Right renal cortex interstitium (tissue), 3 donors: ENCODE measurements around the gene NOTO. TPM values are rescaled to one million over a fixed set of nuclear protein-coding genes. Genes with fewer than 3 reads are reported as not detected.

Source experiments
- DNase-seq, 3 donors: peaks; one replicate each; pipeline ENCODE4 v3.0.0-alpha.2; 2013; ENCODE audit warnings: low read depth in 3 of 3, low spot score in 2 of 3
- polyA plus RNA-seq, 3 donors: library from polyadenylated mRNA; unstranded; fragments of 120-200 nt; gene quantifications; one replicate each; pipeline ENCODE4 v1.2.1, GENCODE V29; 2013; ENCODE audit not compliant: insufficient read length in 3 of 3

Gene NOTO
- polyA plus RNA-seq, 3 donors = 0.04 TPM; not detected in 2

- DNase-seq = peak; percentile 98 to 99 (median 99)
Observed at GRCh38 chr2:73233154-73233931, 31.0 kb downstream of the NOTO start, which contains the start of gene PRADC1. TSS of gene PRADC1 (minus strand) at chr2:73233239. CDS start at chr2:73233160, 79 bp downstream.

GRCh38 chr2:73233932-73234832, 31.8 kb downstream of the NOTO start, which contains the start of gene CCT7:
TSS of gene CCT7 (plus strand) at chr2:73234308. CDS start at chr2:73234379, 71 bp downstream.
- DNase-seq = peak; percentile 78 to 83 (median 80)

GRCh38 chr2:73235315-73236028, 33.1 kb downstream of the NOTO start:
- no peak for DNase-seq

- no peak for DNase-seq
Observed at GRCh38 chr2:73237168-73237567, 34.8 kb downstream of the NOTO start.

DNA sequence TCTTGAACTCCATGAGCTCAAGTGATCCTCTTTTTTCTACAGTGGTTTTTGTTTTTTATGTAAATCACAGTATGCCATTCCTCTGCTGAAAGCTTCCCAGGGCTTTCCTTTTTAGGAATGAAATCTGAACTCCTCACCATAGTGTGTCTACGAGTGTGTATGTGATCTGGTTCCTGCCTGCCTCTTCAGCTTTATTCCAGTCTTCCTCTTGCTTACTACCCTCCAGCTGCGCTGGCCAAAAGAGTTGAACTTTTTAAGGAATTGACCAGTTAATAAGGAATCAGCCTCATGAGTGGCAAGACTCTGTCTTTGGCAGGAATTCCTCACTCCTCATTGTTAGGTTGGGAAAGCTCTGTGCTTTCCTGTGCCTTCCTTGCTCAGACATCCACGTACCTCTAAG, 35.8 kb downstream of the NOTO start:
- DNase-seq = no peak

- no peak for DNase-seq
Observed at GRCh38 chr2:73238976-73239375, 36.6 kb downstream of the NOTO start.

DNA sequence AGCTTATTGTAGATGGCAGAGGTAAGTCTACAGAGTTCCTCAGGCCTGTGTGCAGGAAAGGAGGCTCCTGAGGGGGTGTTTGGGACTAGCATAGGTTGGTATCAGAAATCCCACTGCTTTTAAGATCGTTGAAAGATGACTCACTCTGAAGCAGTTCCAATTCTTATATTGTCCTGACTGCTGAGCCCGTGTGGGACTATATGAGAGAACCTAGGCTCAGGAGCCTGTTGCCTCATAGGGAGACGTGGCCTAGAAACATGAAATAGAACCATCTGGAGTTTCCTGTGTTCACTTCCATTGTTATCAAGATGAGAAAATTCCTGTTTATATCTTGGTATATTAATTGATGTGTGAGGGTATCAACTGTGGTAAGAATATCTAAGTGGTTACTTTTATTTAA, 37.4 kb downstream of the NOTO start:
- no peak for DNase-seq

- DNase-seq = no peak
Observed at GRCh38 chr2:73243884-73244570, 41.7 kb downstream of the NOTO start.

DNA sequence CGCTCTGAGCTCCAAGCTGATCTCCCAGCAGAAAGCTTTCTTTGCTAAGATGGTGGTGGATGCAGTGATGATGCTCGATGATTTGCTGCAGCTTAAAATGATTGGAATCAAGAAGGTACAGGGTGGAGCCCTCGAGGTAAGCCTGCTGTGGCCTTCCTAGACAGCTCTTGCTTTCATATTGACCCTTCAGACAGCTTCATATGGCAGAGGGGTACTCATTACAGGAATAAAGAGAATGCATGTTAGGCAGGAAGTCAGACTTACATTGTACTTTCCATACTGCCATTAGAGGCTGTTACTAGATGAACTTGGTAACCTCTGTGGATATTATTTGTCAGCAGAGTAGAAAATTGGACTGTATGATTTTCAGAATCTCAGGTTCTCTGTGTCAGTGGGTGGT, 42.2 kb downstream of the NOTO start:
- no peak for DNase-seq

DNA sequence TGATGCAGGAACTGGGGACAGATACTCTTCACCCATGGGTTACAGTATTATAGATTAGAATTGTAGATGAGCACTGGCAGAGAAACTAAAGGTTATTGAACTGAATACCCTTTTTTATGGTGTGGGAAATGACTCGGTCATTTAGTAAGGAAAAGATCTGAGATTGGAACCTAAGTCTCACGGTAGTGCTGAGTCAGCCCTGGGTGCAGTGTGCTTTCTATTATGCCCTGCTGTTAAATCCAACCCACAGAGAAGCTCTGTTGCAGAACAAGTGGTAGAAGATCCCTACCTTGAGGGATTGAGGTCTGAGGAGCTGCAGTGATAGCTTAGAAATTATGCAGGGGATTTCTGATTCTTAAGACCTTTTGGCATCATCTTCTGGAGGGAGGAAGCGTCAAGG, 44.5 kb downstream of the NOTO start:
- no peak for DNase-seq

DNA sequence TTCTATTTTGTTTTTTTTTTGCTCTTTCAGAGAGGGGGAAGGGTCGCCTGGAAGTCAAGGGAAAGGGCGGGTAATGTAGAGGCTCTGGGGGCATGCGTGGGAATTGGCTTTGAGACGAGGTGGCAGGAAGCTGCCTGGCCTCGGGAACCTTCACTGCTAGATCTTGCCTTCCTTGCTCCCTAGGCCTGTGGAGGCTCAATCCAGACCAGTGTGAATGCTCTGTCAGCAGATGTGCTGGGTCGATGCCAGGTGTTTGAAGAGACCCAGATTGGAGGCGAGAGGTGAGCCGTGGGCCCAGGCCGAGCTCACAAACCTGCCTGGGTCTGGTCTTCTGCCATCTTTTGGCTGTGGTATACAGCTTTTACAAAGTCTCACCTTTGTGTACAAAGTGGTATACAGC, 47.3 kb downstream of the NOTO start:
- no peak for DNase-seq

DNA sequence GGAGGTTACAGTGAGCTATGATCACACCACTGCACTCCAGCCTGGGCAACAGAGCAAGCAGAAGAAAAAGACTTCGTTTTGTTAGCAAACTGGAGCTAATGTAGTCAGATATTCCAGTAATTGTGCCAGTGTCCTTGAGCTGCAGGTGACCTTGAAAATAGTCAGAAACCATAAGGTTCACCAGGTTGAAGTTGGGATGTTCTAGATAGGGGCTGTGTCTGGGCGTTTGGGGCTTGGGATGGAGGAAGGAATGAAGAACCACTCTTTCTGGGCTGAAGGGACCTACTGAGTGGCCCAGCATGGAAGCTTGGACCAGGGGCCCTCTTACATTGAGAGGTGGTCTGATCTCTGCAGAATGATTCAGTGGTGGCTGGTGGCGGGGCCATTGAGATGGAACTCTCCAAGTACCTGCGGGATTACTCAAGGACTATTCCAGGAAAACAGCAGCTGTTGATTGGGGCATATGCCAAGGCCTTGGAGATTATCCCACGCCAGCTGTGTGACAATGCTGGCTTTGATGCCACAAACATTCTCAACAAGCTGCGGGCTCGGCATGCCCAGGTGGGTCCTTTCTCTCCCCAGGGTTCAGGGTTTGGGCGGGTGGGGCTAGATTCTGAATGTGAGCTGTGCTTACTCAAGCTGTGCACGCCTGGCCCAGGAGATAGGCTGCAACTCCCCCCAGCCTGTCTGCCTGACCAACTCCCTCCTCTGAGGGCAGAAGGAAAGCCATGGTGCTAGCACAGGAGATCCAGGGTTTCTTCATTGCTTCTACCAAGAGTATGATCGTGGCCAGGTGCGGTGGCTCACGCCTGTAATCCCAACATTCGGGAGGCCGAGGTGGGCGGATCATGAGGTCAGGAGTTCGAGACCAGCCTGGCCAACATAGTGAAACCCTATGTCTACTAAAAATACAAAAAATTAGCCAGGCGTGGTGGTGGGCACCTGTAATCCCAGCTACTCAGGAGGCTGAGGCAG, 48.8 kb downstream of the NOTO start:
- no peak for DNase-seq

DNA sequence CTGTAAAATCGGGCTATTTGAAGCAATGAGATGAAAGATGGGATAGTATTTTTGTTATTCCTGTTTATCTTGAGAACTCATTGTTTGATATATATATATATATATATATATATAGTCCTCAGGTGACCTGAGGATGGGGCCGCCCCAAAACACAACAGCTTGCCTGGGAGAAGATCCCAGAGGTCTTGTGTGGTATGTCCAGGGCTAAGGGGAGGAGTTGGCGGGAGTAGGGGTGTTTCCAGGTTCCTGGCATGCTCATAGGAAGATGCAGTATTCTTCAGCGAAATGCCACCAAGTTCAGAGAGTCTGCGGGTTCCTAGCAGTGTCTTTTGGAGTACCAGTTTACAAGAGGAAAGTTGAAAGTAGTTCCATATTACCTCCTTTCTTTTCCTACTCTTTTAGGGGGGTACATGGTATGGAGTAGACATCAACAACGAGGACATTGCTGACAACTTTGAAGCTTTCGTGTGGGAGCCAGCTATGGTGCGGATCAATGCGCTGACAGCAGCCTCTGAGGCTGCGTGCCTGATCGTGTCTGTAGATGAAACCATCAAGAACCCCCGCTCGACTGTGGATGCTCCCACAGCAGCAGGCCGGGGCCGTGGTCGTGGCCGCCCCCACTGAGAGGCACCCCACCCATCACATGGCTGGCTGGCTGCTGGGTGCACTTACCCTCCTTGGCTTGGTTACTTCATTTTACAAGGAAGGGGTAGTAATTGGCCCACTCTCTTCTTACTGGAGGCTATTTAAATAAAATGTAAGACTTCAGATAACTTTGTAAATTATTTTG, 50.1 kb downstream of the NOTO start:
- no peak for DNase-seq

- no peak for DNase-seq
Observed at GRCh38 chr2:73253400-73253799, 51.0 kb downstream of the NOTO start.

DNA sequence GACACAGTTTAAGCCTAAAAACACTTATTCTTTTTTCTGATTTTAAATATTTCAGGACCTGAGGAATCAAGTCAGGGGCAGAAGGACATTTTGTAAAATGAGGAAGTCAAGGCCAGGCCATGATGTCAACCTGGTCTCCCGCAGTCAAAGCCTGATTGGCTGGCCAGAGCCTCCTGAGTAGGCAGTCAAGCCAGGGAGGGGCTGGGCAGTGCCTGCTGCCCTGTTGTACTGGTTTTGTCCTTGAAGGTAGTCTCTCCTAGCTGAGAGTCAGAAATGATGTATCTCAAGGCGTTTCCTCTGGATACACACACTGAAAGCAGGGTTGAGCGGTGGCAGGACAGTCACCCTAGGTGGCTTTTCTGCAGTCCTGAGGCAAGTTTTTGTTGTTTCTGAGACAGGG, 51.5 kb downstream of the NOTO start:
- no peak for DNase-seq

DNA sequence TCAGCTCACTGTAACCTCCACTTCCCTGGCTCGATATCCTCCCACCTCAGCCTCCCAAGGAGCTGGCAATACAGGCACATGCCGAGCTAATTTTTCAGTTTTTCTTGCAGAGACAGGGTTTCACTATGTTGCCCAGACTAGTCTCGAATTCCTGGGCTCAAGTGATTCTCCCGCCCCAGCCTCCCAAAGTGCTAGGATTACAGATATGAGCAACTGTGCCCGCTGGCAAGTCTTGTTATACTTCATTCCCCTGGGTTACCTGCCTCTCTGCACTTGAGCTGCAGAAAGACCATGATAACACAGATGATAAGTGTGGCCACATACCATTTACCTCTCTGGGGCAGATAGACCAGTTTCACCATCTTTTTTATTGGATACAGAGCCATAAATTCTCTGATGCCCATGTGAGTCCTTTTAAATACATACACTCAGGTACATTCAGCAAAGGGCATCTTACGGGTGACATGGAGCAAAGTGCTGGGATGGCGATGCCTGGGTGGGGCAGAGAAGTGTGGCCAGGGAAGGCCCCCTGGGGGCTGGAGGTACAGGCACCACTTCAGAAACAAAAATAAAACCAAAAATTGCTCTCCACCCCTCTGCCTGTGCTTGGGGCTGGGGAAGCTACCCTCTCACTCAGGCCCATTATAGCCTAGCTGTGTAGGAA, 52.1 kb downstream of the NOTO start:
- DNase-seq = no peak

DNA sequence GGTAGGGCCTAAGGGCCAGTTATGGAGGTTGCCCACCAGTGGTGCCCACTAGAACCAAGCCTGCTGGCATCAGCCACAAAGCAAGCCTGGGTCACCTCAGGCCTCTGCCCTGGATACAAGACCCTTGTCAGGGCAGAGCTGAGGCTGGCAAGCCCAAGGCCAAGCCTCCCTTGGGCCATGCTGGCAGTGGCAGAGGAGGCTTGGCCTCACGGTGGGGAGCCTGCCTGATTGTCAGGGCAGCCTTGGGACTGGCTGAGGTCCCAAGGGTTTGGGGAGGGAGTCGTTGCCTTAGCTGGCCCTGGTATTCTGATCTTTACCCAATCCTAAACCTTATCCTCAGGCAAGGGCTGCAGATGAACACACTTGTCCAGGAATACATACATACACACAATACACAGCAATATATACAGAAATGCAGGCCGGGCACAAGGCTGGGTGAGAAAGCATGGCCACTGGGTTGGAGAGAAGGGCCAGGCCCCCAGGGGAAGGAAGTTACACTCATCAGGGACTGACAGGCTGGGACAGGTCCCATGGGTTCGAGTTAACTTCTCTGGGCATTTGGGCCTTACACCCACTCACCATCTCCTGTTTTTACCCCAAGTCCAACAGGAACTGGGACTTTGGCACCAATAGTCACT, 52.8 kb downstream of the NOTO start:
- DNase-seq = no peak
